ENCODE data around the gene CRISP2. TPM values are rescaled to one million over a fixed set of nuclear protein-coding genes. Genes with fewer than 3 reads are reported as not detected.

The CRISP2 gene
- total and polyA plus RNA-seq, 2 of the 8 experiments (the other 6 are each of a cell fraction or from before 2014, with no cell fraction given) = 0.06 TPM; not detected in 1

DNA sequence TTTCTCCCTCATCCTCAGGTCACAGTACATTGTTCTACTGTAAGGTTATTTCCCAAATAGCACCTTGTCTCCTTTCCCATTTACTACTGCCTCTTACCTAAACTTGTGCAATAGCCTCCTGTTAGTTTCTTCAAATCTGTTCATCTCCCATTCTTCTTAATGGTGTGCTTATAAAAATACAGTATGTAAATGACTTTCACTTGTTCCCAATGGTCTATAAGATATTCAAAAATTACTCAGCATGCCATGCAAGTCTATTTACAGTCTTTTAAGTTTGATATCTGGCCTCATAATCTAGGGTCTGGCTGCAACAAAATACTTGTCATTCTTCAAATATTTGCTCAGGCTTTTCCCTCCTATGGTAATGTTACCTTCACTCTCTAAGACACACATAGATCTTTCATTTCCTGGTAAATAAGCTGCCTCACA, 45.2 kb downstream of the CRISP2 start:
- H2AFZ ChIP-seq (ENCODE audit: low read length) = 0 out of 2 replicates have a peak overlapping the region, but pooled peaks have one; percentile 33
- no peak for FAIRE-seq

More for the DNA sequence above, 45.2 kb downstream of the CRISP2 start:
- Histone ChIP-seq H3K56ac (replicated peaks; ENCODE audit: insufficient read length, low read depth, low read length) (no peak overlapping the region), H3K79me1 (ENCODE audit: low read depth, low read length) (no peaks in the 10 kb centered on the region), H3K27me3 (replicated peaks in 1 of 4; ENCODE audit: control insufficient read depth in 3 of 4, extremely low read depth in 1 of 4, insufficient read depth in 3 of 4, low read length in 3 of 4) (no peaks in the 10 kb centered on the region), H4K20me1 (replicated peaks in 1 of 2; ENCODE audit: control insufficient read depth in 1 of 2, insufficient read depth in 2 of 2, low read length in 2 of 2) (no peaks in the 10 kb centered on the region), H2BK15ac (ENCODE audit: low read length) (no peak overlapping the region), H3K4me3 (ENCODE audit: extremely low read depth in 1 of 4, insufficient read depth in 2 of 4, low read depth in 3 of 4, low read length in 4 of 4) (no peak overlapping the region), H3K4me2 (ENCODE audit: insufficient read depth in 1 of 2, low read depth in 2 of 2, low read length in 2 of 2) (no peak overlapping the region), H3K14ac (ENCODE audit: insufficient read length) (no peak overlapping the region), H3K36me3 (ENCODE audit: control insufficient read depth in 2 of 4, insufficient read depth in 4 of 4, low read length in 3 of 4) (no peaks in the 10 kb centered on the region), H3K23me2 (ENCODE audit: low read depth, low read length) (peaks cover 3% of the 10 kb centered on the region; the same call in 1 of the 2 replicates), H3K9me3 (ENCODE audit: insufficient read depth in 2 of 2, low read depth in 1 of 2, low read length in 1 of 2) (no peaks in the 10 kb centered on the region), H2BK5ac (ENCODE audit: low read depth, low read length) (0 out of 2 replicates have a peak overlapping the region, but pooled peaks have one; percentile 75), H3K23ac (ENCODE audit: insufficient read length) (no peak overlapping the region), H3K18ac (ENCODE audit: extremely low read depth, low read length) (no peak overlapping the region), H3K79me2 (ENCODE audit: control insufficient read depth in 1 of 2, insufficient read depth in 2 of 2, low read length in 2 of 2) (no peaks in the 10 kb centered on the region), H2BK120ac (replicated peaks; ENCODE audit: low read depth, low read length) (no peak overlapping the region), H2BK20ac (ENCODE audit: low read length) (no peak overlapping the region), H2AK5ac (ENCODE audit: low read depth, low read length) (no peak overlapping the region), H3K9ac (replicated peaks in 1 of 4; ENCODE audit: extremely low read depth in 1 of 4, low read depth in 3 of 4, low read length in 3 of 4) (no peak overlapping the region), H3K27ac (ENCODE audit: low read depth, low read length) (no peak overlapping the region), H4K91ac (replicated peaks; ENCODE audit: insufficient read length, low read length) (no peak overlapping the region), H4K5ac (ENCODE audit: insufficient read length, low read depth, low read length) (no peak overlapping the region), H3K4me1 (replicated peaks in 1 of 4; ENCODE audit: control insufficient read depth in 3 of 4, insufficient read depth in 4 of 4, low read length in 3 of 4) (peaks cover 0 to 9% (median 3%) of the 10 kb centered on the region in 4 experiments; a peak in 2 of 7 replicates), H3K4ac (replicated peaks; ENCODE audit: insufficient read length, low read depth, low read length) (no peak overlapping the region), H4K8ac (ENCODE audit: extremely low read depth, insufficient read depth, low read length) (no peak overlapping the region), H2BK12ac (ENCODE audit: low read depth, low read length) (0 out of 2 replicates have a peak overlapping the region, but pooled peaks have one; percentile 63)
- CTCF ChIA-PET (ENCODE audit: partially characterized antibody) = interaction anchor here (0.9 kb wide), 1 partner anchor 181 kb away, joined by 3 read pairs; no protein-coding TSS in a partner anchor
- no peak for DNase-seq (ENCODE audit: low read depth in 1 of 2, low spot score in 2 of 2)
- no peak for TF ChIP-seq JUN (IDR thresholded peaks at IDR 0.05; ENCODE audit: low read depth, low read length)
- TF ChIP-seq SIX5 (IDR thresholded peaks at IDR 0.05; ENCODE audit: low read depth, low read length) = no peak
- TF ChIP-seq PHF8 (conservative IDR thresholded peaks at IDR 0.05; ENCODE audit: low read depth, low read length) = no peak
- no peak for TF ChIP-seq EP300 (IDR thresholded peaks at IDR 0.05; ENCODE audit: borderline replicate concordance in 1 of 2, low read depth in 2 of 2, low read length in 2 of 2)
- no peak for TF ChIP-seq GABPA (IDR thresholded peaks at IDR 0.05; ENCODE audit: borderline replicate concordance, insufficient read depth, low read length)
- no peak for TF ChIP-seq RBBP5 (IDR thresholded peaks at IDR 0.05; ENCODE audit: borderline replicate concordance, low read depth, low read length)
- peak; percentile 24; the same call in 1 of the 2 replicates for TF ChIP-seq TEAD4 (IDR thresholded peaks at IDR 0.05; ENCODE audit: low read depth, low read length)
- 0 out of 2 replicates have a peak, but pooled peaks have one; percentile 7 for TF ChIP-seq SRF (IDR thresholded peaks at IDR 0.05; ENCODE audit: low read depth, low read length)
- POLR2A ChIA-PET (ENCODE audit: partially characterized antibody) = no interaction called here

Data from H1 (cell line).